ENCODE data around the gene NYAP2.

DNA sequence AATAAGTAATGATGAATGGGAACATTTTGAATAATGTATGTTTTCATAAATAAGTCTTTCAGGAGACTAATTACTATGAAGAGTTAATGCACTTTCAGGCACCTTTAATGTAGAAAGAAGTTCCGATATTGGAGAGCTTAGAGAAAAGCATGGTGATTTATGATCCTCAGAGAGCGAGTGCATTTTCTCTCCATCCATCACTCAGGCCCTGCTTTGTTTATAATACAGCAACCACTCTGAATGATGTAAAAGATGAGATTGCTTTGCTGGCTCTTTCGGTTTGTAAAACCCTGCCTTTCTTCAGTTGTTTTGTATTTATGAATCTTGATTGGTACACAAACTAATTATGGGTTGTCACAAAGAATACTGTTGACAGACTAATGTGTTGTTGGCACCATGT lies 132.0 kb downstream of the NYAP2 start:
- no peak for TF ChIP-seq ZBTB7A (IDR thresholded peaks at IDR 0.05; ENCODE audit: low read depth)
- no peak for TF ChIP-seq EP300 (IDR thresholded peaks at IDR 0.05; ENCODE audit: borderline replicate concordance)
- no peak for TF ChIP-seq REST (IDR thresholded peaks at IDR 0.05; ENCODE audit: low read depth)
- TF ChIP-seq, protein P1, sequence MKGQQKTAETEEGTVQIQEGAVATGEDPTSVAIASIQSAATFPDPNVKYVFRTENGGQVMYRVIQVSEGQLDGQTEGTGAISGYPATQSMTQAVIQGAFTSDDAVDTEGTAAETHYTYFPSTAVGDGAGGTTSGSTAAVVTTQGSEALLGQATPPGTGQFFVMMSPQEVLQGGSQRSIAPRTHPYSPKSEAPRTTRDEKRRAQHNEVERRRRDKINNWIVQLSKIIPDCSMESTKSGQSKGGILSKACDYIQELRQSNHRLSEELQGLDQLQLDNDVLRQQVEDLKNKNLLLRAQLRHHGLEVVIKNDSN (IDR thresholded peaks at IDR 0.05): no peak
- TF ChIP-seq TAF1 (IDR thresholded peaks at IDR 0.05; ENCODE audit: low read depth): no peak

Measured in Ishikawa (cell line).